Adrenal gland (tissue), 12 donors: ENCODE results near the gene GFRA1. TPM values are rescaled to one million over a fixed set of nuclear protein-coding genes. Genes with fewer than 3 reads are reported as not detected.
A peak's percentile ranks its signal among the peaks of the same experiment; 100 is the strongest.

ENCODE experiments used
- DNase-seq, 7 donors: peaks; one replicate each; pipeline ENCODE4 v3.0.0-alpha.2; 2019 to 2020
- H3K27ac ChIP-seq, 5 donors: fragments of 200-600 bp; sonication (generic) in 4 of 5; 1 replicate in 3 of 5; 2 replicates in 2 of 5; pipeline versions ENCODE4 v1.5.1 to v1.8.0; 2016 to 2020; ENCODE audit warnings: mild to moderate bottlenecking in 1 of 5
- H3K27me3 ChIP-seq: fragments of 200-600 bp; 2 replicates; pipeline ENCODE4 v1.8.0; 2021
- H3K36me3 ChIP-seq, 2 donors: fragments of 200-600 bp; replicated peaks in 1 of 2; 1 replicate in 1 of 2; 2 replicates in 1 of 2; pipeline versions ENCODE4 v1.5.1 to v1.8.0; 2018 to 2022
- H3K4me1 ChIP-seq, 2 donors: fragments of 200-600 bp; replicated peaks in 1 of 2; 1 replicate in 1 of 2; 2 replicates in 1 of 2; pipeline versions ENCODE4 v1.5.1 to v1.8.0; 2018 to 2021
- H3K4me3 ChIP-seq, 4 donors: fragments of 200-600 bp; sonication (generic) in 3 of 4; one replicate each; pipeline ENCODE4 v1.5.1; 2016 to 2018
- H3K9me3 ChIP-seq, 3 donors: fragments of 200-600 bp; sonication (generic) in 1 of 3; replicated peaks in 1 of 3; 1 replicate in 2 of 3; 2 replicates in 1 of 3; pipeline versions ENCODE4 v1.5.1 to v1.8.0; 2016 to 2021
- CTCF ChIP-seq, 6 experiments: fragments of 450-650 bp in 4 of 6; fragments of 200-600 bp in 2 of 6; sonication (generic) in 1 of 6; IDR thresholded peaks; 1 replicate in 5 of 6; 2 replicates in 1 of 6; pipeline versions ENCODE4 v1.5.1 to v1.8.0; 2016 to 2021; ENCODE audit warnings: antibody characterized with exemption in 6 of 6, mild to moderate bottlenecking in 2 of 6, moderate library complexity in 1 of 6
- POLR2A ChIP-seq, 2 donors: fragments of 450-650 bp; IDR thresholded peaks; one replicate each; pipeline ENCODE4 v1.6.1; 2017; ENCODE audit warnings: antibody characterized with exemption in 2 of 2, mild to moderate bottlenecking in 2 of 2, moderate library complexity in 1 of 2
- WGBS, 4 donors: extraction: QIAGEN DNeasy Blood & Tissue Kit in 2 of 4; methylation state at CpG; one replicate each; pipeline versions ENCODE4 v1.1.5 to v1.1.7; 2013 to 2017; 5-methylcytosine and 5-hydroxymethylcytosine counted together
- intact Hi-C, 2 donors: fragments of 100-400 bp; cut with DNase I; formaldehyde crosslinking; loops; one replicate each; pipeline versions ENCODE4 v1.14.1 to v1.15.0; 2022 to 2023
- polyA plus RNA-seq, 3 donors: library from polyadenylated mRNA; stranded (reverse); fragments of 200-250 nt in 2 of 3; fragments of 350-450 nt in 1 of 3; fragmentation: Illumina TruSeq in 1 of 3; extraction: RNeasy Lipid Tissue Mini Kit (QIAGEN cat#74804) in 1 of 3; gene quantifications; one replicate each; pipeline ENCODE4 v1.2.3, GENCODE V29; 2013 to 2014
- total RNA-seq, 9 donors: library from RNA; depleted of rRNA in 4 of 9; stranded (reverse); fragments of >200 nt in 4 of 9; fragments of 120-200 nt in 1 of 9; fragmentation: NEBNext Ultra II Directional in 1 of 9; extraction: Animal tissue kit (Norgen Biotek cat#: 25700) in 1 of 9; gene quantifications; one replicate each; pipeline versions ENCODE4 v1.1.0 to v1.2.4, GENCODE V29; 2013 to 2023
- donor health status: healthy with polysubstance abuse.
- donor health status: Bipolar disorder and iron deficiency.
- donor health status: DM: yes; HTN: yes; CAD: no.
- donor health status: DM: no; HTN: no; CAD: no.
- donor health status: DM: no; HTN: no; CAD: no.
- donor health status: DM: yes; HTN: yes; CAD: no.

GFRA1 gene
- total and polyA plus RNA-seq, 12 donors: 0.61 to 12.9 (median 2.6) TPM

GRCh38 chr10:116121640-116122525 lies 151.1 kb downstream of the GFRA1 start:
- Histone ChIP-seq H3K36me3 (no peaks in the 10 kb centered on the region), H3K4me3 (no peak overlapping the region), H3K27me3 (no peaks in the 10 kb centered on the region), H3K9me3 (no peaks in the 10 kb centered on the region), H3K4me1 (no peaks in the 10 kb centered on the region), H3K27ac (no peak overlapping the region)
- WGBS, 4 donors: 66 to 75% (median 67%) methylated on average over 8 of the region's 8 CpGs
- DNase-seq: no peak
- TF ChIP-seq POLR2A (IDR thresholded peaks at IDR 0.05) (no peak), CTCF (IDR thresholded peaks at IDR 0.05) (no peak)
- intact Hi-C loops: no loop called here

- TF ChIP-seq CTCF (IDR thresholded peaks at IDR 0.05) (peak in 1 of 6 experiments; percentile 11), POLR2A (IDR thresholded peaks at IDR 0.05) (no peak)
- Histone ChIP-seq H3K27me3 (no peaks in the 10 kb centered on the region), H3K4me1 (no peaks in the 10 kb centered on the region), H3K9me3 (no peaks in the 10 kb centered on the region), H3K36me3 (no peaks in the 10 kb centered on the region), H3K4me3 (no peak overlapping the region), H3K27ac (no peak overlapping the region)
- WGBS, 4 donors: 58 to 65% (median 63%) methylated on average over 11 to 12 of the region's 12 CpGs
- intact Hi-C loops: no loop called here
- DNase-seq: peak in 1 of 7 donors; percentile 35
These were observed 152.1 kb downstream of the GFRA1 start for GRCh38 chr10:116120688-116121455.

- Histone ChIP-seq H3K27me3 (no peaks in the 10 kb centered on the region), H3K27ac (no peak overlapping the region), H3K4me1 (no peaks in the 10 kb centered on the region), H3K36me3 (no peaks in the 10 kb centered on the region), H3K4me3 (no peak overlapping the region), H3K9me3 (no peaks in the 10 kb centered on the region)
- WGBS, 4 donors: 57 to 80% (median 63%) methylated on average over 2 of the region's 2 CpGs
- peak in 1 of 7 donors; percentile 20 for DNase-seq
- TF ChIP-seq POLR2A (IDR thresholded peaks at IDR 0.05) (no peak), CTCF (IDR thresholded peaks at IDR 0.05) (no peak)
- intact Hi-C loops: no loop called here
These were observed 154.2 kb downstream of the GFRA1 start for GRCh38 chr10:116118847-116119246.

- no peak overlapping the region for H3K4me3 ChIP-seq
- H3K4me1 ChIP-seq: no peaks in the 10 kb centered on the region
- H3K27ac ChIP-seq: no peak overlapping the region
- no peaks in the 10 kb centered on the region for H3K9me3 ChIP-seq
- WGBS, 4 donors: 77 to 88% (median 82%) methylated on average over 5 of the region's 5 CpGs
- intact Hi-C loops: no loop called here
- no peak for TF ChIP-seq CTCF (IDR thresholded peaks at IDR 0.05)
- no peak for TF ChIP-seq POLR2A (IDR thresholded peaks at IDR 0.05)
- no peaks in the 10 kb centered on the region for H3K36me3 ChIP-seq
- H3K27me3 ChIP-seq: no peaks in the 10 kb centered on the region
- DNase-seq: no peak
These were observed 157.2 kb downstream of the GFRA1 start for GRCh38 chr10:116115797-116116196.
